ENCODE measurements around the gene OSBPL3.

- no peak for TF ChIP-seq CTCF (IDR thresholded peaks at IDR 0.05)
- TF ChIP-seq POLR2A (IDR thresholded peaks at IDR 0.05): no peak
These were observed 37.8 kb downstream of the OSBPL3 start for GRCh38 chr7:24942226-24942625.
